NB4 (cell line): Measurements from ENCODE around the gene AHRR.

Experiments
- DNase-seq: peaks from one replicate; pipeline ENCODE4 v3.0.0; 2010; ENCODE audit warnings: low read depth
- H3K4me3 ChIP-seq: one replicate; pipeline ENCODE4 v1.5.1; 2011; ENCODE audit warnings: mild to moderate bottlenecking, low read depth, low read length, moderate library complexity
- CTCF ChIP-seq: IDR thresholded peaks from one replicate; pipeline ENCODE4 v1.5.1; 2012; ENCODE audit warnings: low read depth, low read length
- MYC ChIP-seq: IDR thresholded peaks from 2 replicates; pipeline ENCODE4 v1.6.1; 2011; ENCODE audit warnings: low read depth, low read length
- POLR2A ChIP-seq: IDR thresholded peaks from 2 replicates; pipeline ENCODE4 v1.6.1; 2011; ENCODE audit warnings: mild to moderate bottlenecking; ENCODE audit not compliant: insufficient read length; ENCODE audit errors: extremely low read depth
- TF ChIP-seq, protein P1 (sequence below): IDR thresholded peaks from 2 replicates; pipeline ENCODE4 v1.6.1; 2011; ENCODE audit warnings: low read depth, low read length

AHRR gene

DNA sequence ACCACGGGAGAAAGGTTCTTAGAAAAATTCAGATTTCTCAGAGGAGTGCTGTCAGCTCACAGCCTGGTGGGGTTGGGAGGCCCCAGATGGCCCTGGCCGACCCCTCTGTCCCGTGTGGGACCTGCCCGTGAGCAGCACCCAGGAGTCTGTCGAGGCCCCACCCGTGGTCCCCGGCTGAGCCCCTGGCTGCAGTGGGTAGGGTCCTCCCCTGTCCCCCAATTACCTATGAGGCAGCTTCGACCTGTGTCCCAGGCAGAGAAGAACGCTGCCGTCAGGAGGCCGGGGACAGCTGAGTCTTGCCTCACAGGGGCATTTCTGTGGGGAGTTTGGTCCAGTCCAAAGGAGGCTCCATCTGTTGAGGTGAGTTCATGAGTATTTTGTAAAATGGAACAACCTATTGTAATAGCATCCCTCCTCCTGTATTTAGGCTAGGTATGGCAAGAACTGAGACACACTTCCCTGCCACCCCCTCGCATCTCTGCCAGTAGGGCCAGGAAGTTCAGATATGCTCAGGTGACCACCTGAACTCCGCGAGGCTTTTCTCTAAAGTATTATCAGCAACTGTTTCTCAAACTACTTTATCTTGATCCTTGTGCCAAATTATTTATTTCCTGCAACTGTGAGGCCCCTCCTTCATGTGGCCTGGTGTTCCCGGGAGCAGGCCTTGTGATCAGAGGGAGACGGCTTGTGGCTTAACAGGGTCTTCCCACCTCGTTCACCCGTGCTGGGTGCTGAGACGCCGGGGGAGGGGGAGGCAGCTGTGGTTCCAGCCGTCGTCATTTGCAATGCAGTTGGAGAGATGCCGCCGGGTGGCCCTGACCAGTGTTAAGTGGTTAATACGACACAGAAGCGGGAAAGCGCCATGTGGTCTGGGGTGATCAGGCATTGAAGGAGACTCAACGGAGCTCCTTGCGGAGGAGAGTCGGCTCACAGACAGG, 1.7 kb downstream of the AHRR start:
- peak; percentile 58 for DNase-seq
- TF ChIP-seq POLR2A (no peak), MYC (no peak), CTCF (no peak)
- TF ChIP-seq, protein P1, sequence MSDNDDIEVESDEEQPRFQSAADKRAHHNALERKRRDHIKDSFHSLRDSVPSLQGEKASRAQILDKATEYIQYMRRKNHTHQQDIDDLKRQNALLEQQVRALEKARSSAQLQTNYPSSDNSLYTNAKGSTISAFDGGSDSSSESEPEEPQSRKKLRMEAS: no peak
- H3K4me3 ChIP-seq: peak overlapping the region; percentile 17

DNA sequence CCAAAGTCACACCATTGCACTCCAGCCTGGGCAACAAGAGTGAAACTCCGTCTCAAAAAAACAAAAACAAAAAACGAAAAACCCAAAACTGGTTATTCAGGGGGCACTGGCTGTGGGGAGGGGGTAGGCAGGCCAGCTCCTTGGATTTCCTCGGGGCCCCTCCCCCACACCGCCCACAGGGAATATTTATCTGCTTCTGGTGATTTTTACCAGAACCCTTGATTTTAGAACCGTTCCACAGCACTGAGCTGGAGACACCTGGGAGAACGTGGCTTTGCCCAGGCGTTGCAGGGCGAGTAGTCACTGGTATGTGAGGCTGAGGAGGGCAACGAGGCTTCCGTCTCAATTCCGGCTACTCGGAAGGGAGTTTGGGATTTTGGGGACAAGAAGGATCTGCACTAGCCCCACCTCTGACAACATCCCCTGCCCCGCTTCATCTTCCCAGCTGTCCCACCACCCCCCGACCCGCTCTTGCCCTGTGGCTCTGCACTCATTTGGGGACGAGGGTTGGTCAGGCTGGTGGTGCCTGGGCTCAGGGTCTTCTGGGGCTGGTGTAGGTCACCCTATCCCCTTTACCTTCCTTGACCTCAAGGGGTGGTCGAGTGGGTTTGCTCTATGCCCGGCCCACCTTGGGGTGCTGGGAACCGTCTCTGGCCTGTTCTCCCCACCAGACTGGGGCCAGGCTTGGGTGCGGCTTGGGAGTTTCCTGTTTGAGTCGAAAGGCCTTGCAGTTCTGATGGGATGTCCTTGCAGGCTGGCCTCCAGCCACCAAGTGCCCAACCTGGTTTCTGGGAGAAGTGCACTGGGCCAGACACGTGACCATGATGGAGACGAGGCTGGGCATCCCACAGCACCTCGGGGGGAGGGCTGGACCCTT, 3.5 kb downstream of the AHRR start:
- no peak overlapping the region for H3K4me3 ChIP-seq
- TF ChIP-seq, protein P1: no peak
- TF ChIP-seq MYC: no peak
- DNase-seq: no peak

DNA sequence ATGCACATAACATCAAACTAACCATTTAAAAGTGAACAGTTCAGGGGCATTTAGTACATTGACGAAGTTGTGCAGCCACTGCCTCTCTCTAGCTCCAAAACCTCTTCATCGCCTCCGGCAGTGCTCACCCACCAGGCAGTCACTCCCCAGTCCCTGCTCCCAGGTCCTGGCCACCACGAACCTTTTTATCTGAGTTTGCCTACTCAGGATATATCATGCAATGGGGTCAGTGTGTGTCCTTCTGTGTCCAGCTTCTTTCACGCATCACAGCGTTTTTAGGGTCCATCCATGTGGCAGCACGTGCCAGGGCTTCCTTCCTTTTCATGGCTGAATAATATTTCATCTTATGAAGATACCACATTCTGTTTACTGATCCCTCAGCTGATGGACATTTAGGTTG, 4.6 kb downstream of the AHRR start:
- no peak overlapping the region for H3K4me3 ChIP-seq
- TF ChIP-seq, protein P1: no peak
- no peak for TF ChIP-seq POLR2A
- TF ChIP-seq MYC: no peak
- no peak for TF ChIP-seq CTCF
- DNase-seq: no peak

DNA sequence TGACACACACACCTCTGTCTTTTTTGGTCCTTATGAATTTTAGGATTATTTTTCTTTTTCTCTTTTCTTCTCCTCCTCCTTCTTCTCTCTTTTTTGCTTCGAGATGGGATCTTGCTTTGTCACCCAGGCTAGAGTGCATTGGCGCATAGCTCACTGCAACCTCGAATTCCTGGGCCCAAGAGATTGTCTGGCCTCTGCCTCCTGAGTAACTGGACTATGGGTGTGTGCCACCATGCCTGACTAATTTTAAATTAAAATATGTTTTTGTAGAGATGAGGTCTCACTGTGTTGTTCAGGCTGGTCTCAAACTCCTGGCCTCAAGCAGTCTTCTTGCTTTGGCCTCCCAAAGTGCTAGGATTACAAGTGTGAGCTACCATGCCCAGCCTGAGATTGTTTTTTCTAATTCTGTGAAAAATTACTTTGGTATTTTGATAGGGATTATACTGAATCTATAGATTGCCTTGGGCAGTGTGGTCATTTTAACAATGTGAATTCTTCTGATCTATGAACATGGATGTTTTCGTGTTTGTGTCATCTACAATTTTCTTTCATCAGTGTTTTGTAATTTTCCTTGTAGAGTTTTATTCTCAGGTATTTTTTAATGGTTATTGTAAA, 7.7 kb downstream of the AHRR start:
- TF ChIP-seq POLR2A (no peak), MYC (no peak), CTCF (no peak)
- TF ChIP-seq, protein P1: no peak
- H3K4me3 ChIP-seq: no peak overlapping the region
- DNase-seq: no peak

DNA sequence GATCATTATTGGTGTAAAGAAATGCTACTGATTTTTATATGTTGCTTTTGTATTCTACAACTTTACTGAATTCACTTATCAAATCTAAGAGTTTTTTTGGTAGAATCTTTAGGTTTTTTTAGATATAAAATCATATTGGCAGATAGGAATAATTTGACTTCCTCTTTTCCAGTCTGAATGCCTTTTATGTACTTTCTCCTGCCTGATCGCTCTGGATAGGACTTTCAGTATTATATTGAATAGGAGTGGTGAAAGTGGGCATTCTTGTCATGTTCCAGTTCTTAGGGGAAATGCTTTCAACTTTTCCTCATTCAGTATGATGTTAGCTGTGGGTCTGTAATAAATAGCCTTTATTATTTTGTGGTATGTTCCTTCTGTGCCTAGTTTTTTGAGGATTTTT, 8.3 kb downstream of the AHRR start:
- peak; percentile 25 for DNase-seq
- no peak overlapping the region for H3K4me3 ChIP-seq
- TF ChIP-seq MYC (no peak), CTCF (no peak), POLR2A (no peak)
- TF ChIP-seq, protein P1: no peak
